Activated CD8-positive, alpha-beta memory T cell treated with anti-CD3 and anti-CD28 coated beads, Interleukin-2, amount 10 ng/mL, durations not matched to agents 7 days and 5 days (primary cell): ENCODE results near the gene DSC1. TPM values are rescaled to one million over a fixed set of nuclear protein-coding genes. Genes with fewer than 3 reads are reported as not detected.
"Not testable (repeated sequence)": the region's sequence is repeated elsewhere in the genome, so short reads cannot be mapped to it uniquely, and the experiment has no call there.

Experiments used
- ATAC-seq: fragments of 150-1000 bp; cut with Tn5 transposase; one replicate; pipeline ENCODE4 v1.10.0; 2021; ENCODE audit warnings: moderate library complexity
- CTCF ChIA-PET: fragments of 350-600 bp; sonication (Branson Sonifier 250); formaldehyde crosslinking; loops from one replicate; lab custom pipeline; 2021; ENCODE audit warnings: antibody characterized with exemption; lab: Charles Lee
- DNase-seq: peaks from one replicate; pipeline ENCODE4 v3.0.0-alpha.2; 2020
- H3K27ac Mint-ChIP-seq: one replicate; pipeline ENCODE4 v1.8.0; 2021; ENCODE audit warnings: mild to moderate bottlenecking, mixed read lengths
- H3K27me3 Mint-ChIP-seq: one replicate; pipeline ENCODE4 v1.8.0; 2021; ENCODE audit warnings: mixed read lengths
- H3K36me3 Mint-ChIP-seq: one replicate; pipeline ENCODE4 v1.8.0; 2021; ENCODE audit warnings: mild to moderate bottlenecking, mixed read lengths
- H3K4me1 Mint-ChIP-seq: one replicate; pipeline ENCODE4 v1.8.0; 2021; ENCODE audit warnings: mixed read lengths
- H3K4me3 Mint-ChIP-seq: one replicate; pipeline ENCODE4 v1.8.0; 2021; ENCODE audit warnings: mild to moderate bottlenecking, moderate library complexity, mixed read lengths
- H3K9me3 Mint-ChIP-seq: one replicate; pipeline ENCODE4 v1.8.0; 2022; ENCODE audit warnings: low read depth, mixed read lengths
- total RNA-seq, 2 experiments: library from RNA; stranded (reverse); gene quantifications; one replicate each; pipeline ENCODE4 v1.2.3, GENCODE V29; 2021

The DSC1 gene
- total RNA-seq, 2 experiments from 2014 or later = not detected

- Mint-ChIP-seq H3K27ac (no peak overlapping the region), H3K9me3 (peaks cover 5% of the 10 kb centered on the region), H3K4me1 (no peaks in the 10 kb centered on the region), H3K4me3 (no peak overlapping the region), H3K36me3 (no peaks in the 10 kb centered on the region), H3K27me3 (no peaks in the 10 kb centered on the region)
- CTCF ChIA-PET = no interaction called here
- DNase-seq (no peak), ATAC-seq (no peak)
These were observed 29.6 kb upstream of the DSC1 start for GRCh38 chr18:31192086-31192776.

- H3K4me1 Mint-ChIP-seq = no peaks in the 10 kb centered on the region
- ATAC-seq = no peak
These were observed 28.3 kb upstream of the DSC1 start for GRCh38 chr18:31190919-31191318.

DNA sequence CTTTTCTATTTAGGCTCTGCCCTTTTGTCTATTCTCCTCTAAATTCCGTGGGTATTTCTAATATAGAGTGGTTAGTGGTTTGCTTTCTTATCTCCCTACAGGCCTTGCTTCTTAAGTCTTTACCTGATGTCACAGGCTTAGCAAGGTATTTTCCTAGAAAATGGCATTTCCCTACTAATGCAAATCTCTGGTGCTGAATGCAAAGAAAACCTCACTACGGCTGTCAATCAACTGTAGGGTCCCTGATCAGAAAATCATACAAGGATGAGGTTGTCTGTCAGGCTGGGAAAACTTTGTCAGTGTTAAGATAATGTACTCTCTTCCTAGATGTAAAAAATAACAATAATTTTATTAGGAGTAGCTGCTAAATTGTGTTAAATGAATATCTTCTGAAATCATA lies 27.1 kb upstream of the DSC1 start:
- H3K9me3 Mint-ChIP-seq = peaks cover 11% of the 10 kb centered on the region
- DNase-seq (no peak), ATAC-seq (no peak)
- no peaks in the 10 kb centered on the region for H3K27me3 Mint-ChIP-seq
- H3K4me3 Mint-ChIP-seq = no peak overlapping the region
- H3K27ac Mint-ChIP-seq = no peak overlapping the region
- CTCF ChIA-PET = no interaction called here
- H3K36me3 Mint-ChIP-seq = no peaks in the 10 kb centered on the region
- H3K4me1 Mint-ChIP-seq = no peaks in the 10 kb centered on the region

More at GRCh38 chr18:31190919-31191318, 28.3 kb upstream of the DSC1 start:
- Mint-ChIP-seq H3K4me3 (no peak overlapping the region), H3K36me3 (no peaks in the 10 kb centered on the region), H3K9me3 (peaks cover 9% of the 10 kb centered on the region), H3K27ac (no peak overlapping the region), H3K27me3 (no peaks in the 10 kb centered on the region)
- CTCF ChIA-PET = no interaction called here
- DNase-seq = no peak

DNA sequence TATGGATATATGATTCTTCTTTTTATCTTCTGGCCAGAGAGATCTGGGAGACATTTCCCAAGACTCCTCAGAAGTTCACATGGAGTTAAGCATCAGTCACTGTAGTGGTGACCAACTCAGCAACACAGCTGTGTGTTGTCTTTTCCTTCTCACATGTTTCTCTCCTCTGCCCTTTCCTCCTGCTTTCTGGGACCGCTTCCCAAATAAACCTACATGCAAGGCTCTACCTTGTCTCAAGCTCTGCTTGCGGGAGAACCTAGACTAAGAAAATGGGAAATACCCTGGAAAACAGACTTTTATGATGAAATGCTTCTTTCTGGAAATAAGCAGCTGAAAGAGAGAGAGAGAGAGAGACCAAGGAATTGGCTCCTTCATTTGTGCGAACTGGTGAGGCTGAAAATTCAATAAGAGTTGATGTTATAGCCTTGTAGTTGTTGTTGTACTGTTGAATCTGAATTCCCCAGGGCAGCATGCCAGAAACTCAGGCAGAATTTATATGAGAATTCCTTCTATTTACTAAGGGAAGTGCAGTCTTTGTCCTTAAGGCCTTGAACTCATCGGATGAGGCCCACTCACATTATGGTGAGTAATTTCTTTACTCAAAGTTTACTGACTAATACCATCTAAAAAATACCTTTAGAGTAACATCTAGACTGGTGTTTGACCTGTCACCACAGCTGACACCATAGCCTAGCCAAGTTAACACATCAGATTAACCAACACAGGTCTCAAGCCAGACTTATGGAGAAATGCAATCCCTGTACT lies 22.7 kb upstream of the DSC1 start:
- Mint-ChIP-seq H3K4me1 (no peaks in the 10 kb centered on the region), H3K27me3 (no peaks in the 10 kb centered on the region), H3K36me3 (no peaks in the 10 kb centered on the region), H3K9me3 (peaks cover 18% of the 10 kb centered on the region), H3K4me3 (no peak overlapping the region), H3K27ac (no peak overlapping the region)
- DNase-seq = no peak
- CTCF ChIA-PET = no interaction called here
- ATAC-seq = no peak

DNA sequence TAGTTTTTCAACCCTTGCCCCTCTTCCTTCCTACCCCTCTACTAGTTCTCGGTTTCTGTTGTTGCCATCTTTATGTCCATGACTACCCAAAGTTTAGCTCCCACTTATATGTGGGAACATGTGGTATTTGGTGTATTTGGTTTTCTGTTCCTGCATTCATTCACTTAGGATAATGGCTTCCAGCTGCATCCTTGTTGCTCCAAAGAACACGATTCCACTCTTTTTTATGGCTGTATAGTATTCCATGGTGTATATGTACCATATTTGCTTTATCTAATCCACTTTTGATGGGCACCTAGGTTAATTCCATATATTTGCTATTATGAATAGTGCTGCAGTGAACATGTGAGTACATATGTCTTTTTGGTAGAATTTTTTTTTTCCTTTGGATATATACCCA lies 20.6 kb upstream of the DSC1 start:
- Mint-ChIP-seq H3K36me3 (no peaks in the 10 kb centered on the region), H3K27me3 (no peaks in the 10 kb centered on the region), H3K4me1 (no peaks in the 10 kb centered on the region), H3K4me3 (no peak overlapping the region), H3K27ac (no peak overlapping the region), H3K9me3 (peaks cover 16% of the 10 kb centered on the region)
- DNase-seq (no peak), ATAC-seq (no peak)
- CTCF ChIA-PET = no interaction called here

- ATAC-seq, H3K4me3 Mint-ChIP-seq, H3K36me3 Mint-ChIP-seq, CTCF ChIA-PET, H3K4me1 Mint-ChIP-seq, H3K27ac Mint-ChIP-seq, H3K27me3 Mint-ChIP-seq, DNase-seq: not testable (repeated sequence)
- peaks cover 11% of the 10 kb centered on the region for H3K9me3 Mint-ChIP-seq
These were observed 14.7 kb upstream of the DSC1 start for GRCh38 chr18:31177369-31177768.

DNA sequence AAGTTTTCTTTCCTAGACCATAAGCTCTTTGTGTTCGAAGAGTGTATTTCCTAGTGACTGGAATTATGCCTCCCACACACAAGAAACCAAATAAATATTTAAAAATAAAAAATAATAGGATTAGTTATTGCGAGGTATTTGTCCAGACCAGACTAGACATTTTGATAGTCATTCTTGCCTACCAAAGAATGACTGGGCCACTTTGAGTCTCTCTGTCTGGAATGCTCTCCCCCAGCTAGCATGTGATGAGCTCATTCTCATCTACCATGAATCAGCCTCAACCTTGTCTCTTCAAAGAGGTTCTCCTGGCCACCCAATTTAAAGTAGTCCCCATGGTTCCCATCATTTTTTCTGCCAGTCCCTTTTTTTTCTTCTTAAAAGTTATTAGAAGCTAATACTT lies 13.9 kb upstream of the DSC1 start:
- peaks cover 6% of the 10 kb centered on the region for H3K9me3 Mint-ChIP-seq
- no peaks in the 10 kb centered on the region for H3K4me1 Mint-ChIP-seq
- DNase-seq (no peak), ATAC-seq (no peak)
- H3K27me3 Mint-ChIP-seq = no peaks in the 10 kb centered on the region
- no peak overlapping the region for H3K27ac Mint-ChIP-seq
- H3K4me3 Mint-ChIP-seq = no peak overlapping the region
- CTCF ChIA-PET = no interaction called here
- H3K36me3 Mint-ChIP-seq = no peaks in the 10 kb centered on the region

- Mint-ChIP-seq H3K4me1 (no peaks in the 10 kb centered on the region), H3K27me3 (no peaks in the 10 kb centered on the region), H3K27ac (no peak overlapping the region), H3K4me3 (no peak overlapping the region), H3K36me3 (no peaks in the 10 kb centered on the region), H3K9me3 (peaks cover 7% of the 10 kb centered on the region)
- DNase-seq (no peak), ATAC-seq (no peak)
- CTCF ChIA-PET = no interaction called here
These were observed 8.6 kb upstream of the DSC1 start for GRCh38 chr18:31171144-31171839.

GRCh38 chr18:31170335-31170734 lies 7.7 kb upstream of the DSC1 start:
- H3K4me1 Mint-ChIP-seq = no peaks in the 10 kb centered on the region
- peaks cover 7% of the 10 kb centered on the region for H3K9me3 Mint-ChIP-seq
- CTCF ChIA-PET = no interaction called here

GRCh38 chr18:31162419-31162793 lies 250 bp downstream of the DSC1 start:
- DNase-seq (no peak), ATAC-seq (no peak)
- no peaks in the 10 kb centered on the region for H3K4me1 Mint-ChIP-seq
- no peaks in the 10 kb centered on the region for H3K36me3 Mint-ChIP-seq
- no peak overlapping the region for H3K27ac Mint-ChIP-seq
- CTCF ChIA-PET = no interaction called here
- H3K9me3 Mint-ChIP-seq = no peaks in the 10 kb centered on the region
- no peak overlapping the region for H3K4me3 Mint-ChIP-seq
- no peaks in the 10 kb centered on the region for H3K27me3 Mint-ChIP-seq

More at GRCh38 chr18:31170335-31170734, 7.7 kb upstream of the DSC1 start:
- no peak overlapping the region for H3K27ac Mint-ChIP-seq
- H3K36me3 Mint-ChIP-seq = no peaks in the 10 kb centered on the region
- no peak for ATAC-seq
- DNase-seq = no peak
- H3K4me3 Mint-ChIP-seq = no peak overlapping the region
- H3K27me3 Mint-ChIP-seq = no peaks in the 10 kb centered on the region

GRCh38 chr18:31161757-31162418 lies 768 bp downstream of the DSC1 start:
- CTCF ChIA-PET = no interaction called here
- ATAC-seq (no peak), DNase-seq (no peak)
- H3K27ac Mint-ChIP-seq = no peak overlapping the region
- H3K9me3 Mint-ChIP-seq = no peaks in the 10 kb centered on the region
- no peaks in the 10 kb centered on the region for H3K27me3 Mint-ChIP-seq
- no peak overlapping the region for H3K4me3 Mint-ChIP-seq
- no peaks in the 10 kb centered on the region for H3K4me1 Mint-ChIP-seq
- no peaks in the 10 kb centered on the region for H3K36me3 Mint-ChIP-seq

DNA sequence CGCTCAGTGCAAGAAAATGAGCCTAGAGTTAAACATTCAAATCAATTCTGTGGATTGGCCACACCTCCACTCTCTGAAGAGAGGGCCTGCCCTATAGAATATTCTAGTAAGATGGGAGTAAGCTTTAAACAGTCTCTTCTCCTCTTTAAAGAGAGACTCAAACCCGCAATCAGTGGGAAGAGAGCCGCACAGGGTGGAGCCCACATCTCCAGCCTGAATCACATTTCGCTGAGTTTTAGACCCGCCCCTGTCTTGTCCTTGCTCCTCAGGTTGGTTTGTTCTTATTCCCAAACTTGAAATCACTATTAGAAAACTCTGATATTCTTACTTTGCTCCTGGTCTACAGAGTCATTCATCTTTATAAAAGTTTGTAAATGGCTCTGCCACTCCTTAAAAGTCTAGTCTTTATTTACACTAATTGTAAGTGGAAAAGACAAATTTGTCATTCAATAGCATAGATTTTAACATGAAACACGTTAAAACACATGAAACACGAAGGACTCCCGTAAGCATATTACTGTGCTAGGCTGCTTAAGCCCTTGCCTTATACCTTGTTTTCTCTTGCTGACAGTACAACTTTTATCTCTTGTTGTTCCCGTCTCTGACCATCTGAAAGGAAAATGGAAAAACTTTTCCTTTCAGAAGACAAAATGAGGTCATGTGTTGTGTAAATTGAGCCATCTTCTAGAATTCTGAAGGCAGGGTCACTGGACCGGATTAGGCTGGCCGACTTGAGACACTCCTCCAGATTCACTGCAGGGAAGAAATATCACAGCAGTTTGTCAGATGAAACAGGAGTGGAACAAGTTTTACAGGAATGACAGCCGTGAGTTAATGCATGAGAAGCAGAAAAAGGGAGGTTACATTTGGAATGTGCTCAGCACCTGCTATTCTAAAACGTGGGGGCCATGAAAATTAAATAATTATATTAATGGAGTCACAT lies 5.6 kb downstream of the DSC1 start:
- no peak for ATAC-seq
- no peak for DNase-seq
- Mint-ChIP-seq H3K4me3 (no peak overlapping the region), H3K27me3 (no peaks in the 10 kb centered on the region), H3K9me3 (no peaks in the 10 kb centered on the region), H3K27ac (no peak overlapping the region), H3K36me3 (no peaks in the 10 kb centered on the region), H3K4me1 (no peaks in the 10 kb centered on the region)
- CTCF ChIA-PET = no interaction called here

- no peaks in the 10 kb centered on the region for H3K27me3 Mint-ChIP-seq
- CTCF ChIA-PET = no interaction called here
- ATAC-seq = no peak
These were observed 7.2 kb downstream of the DSC1 start for GRCh38 chr18:31155498-31155897.

More at GRCh38 chr18:31155498-31155897, 7.2 kb downstream of the DSC1 start:
- no peaks in the 10 kb centered on the region for H3K4me1 Mint-ChIP-seq
- no peak for DNase-seq
- no peaks in the 10 kb centered on the region for H3K36me3 Mint-ChIP-seq
- no peaks in the 10 kb centered on the region for H3K9me3 Mint-ChIP-seq
- no peak overlapping the region for H3K4me3 Mint-ChIP-seq
- no peak overlapping the region for H3K27ac Mint-ChIP-seq
